Activated naive CD8-positive, alpha-beta T cell treated with anti-CD3 and anti-CD28 coated beads, Interleukin-2, amount 10 ng/mL, durations not matched to agents 7 days and 5 days (primary cell): ENCODE results near the gene ECHS1. TPM values are rescaled to one million over a fixed set of nuclear protein-coding genes. Genes with fewer than 3 reads are reported as not detected.

Source experiments
- ATAC-seq: fragments of 150-1000 bp; cut with Tn5 transposase; one replicate; pipeline ENCODE4 v1.10.0; 2021; ENCODE audit warnings: low read depth, moderate library complexity
- POLR2A ChIA-PET: fragments of 350-600 bp; sonication (Branson Sonifier 250); formaldehyde crosslinking; loops from one replicate; lab custom pipeline; 2021; ENCODE audit warnings: antibody characterized with exemption; lab: Charles Lee
- DNase-seq: peaks from one replicate; pipeline ENCODE4 v3.0.0; 2021
- H3K27ac Mint-ChIP-seq: one replicate; pipeline ENCODE4 v1.8.0; 2022; ENCODE audit warnings: mild to moderate bottlenecking, mixed read lengths
- H3K27me3 Mint-ChIP-seq: one replicate; pipeline ENCODE4 v1.8.0; 2022; ENCODE audit warnings: mild to moderate bottlenecking, moderate library complexity, mixed read lengths
- H3K36me3 Mint-ChIP-seq: one replicate; pipeline ENCODE4 v1.8.0; 2021; ENCODE audit warnings: mild to moderate bottlenecking, mixed read lengths
- H3K4me1 Mint-ChIP-seq: one replicate; pipeline ENCODE4 v1.8.0; 2021; ENCODE audit warnings: mixed read lengths
- H3K4me3 Mint-ChIP-seq: one replicate; pipeline ENCODE4 v1.8.0; 2022; ENCODE audit warnings: mild to moderate bottlenecking, moderate library complexity, mixed read lengths
- H3K9me3 Mint-ChIP-seq: one replicate; pipeline ENCODE4 v1.8.0; 2021; ENCODE audit warnings: mixed read lengths
- total RNA-seq, 2 experiments: library from RNA; stranded (reverse); gene quantifications; one replicate each; pipeline ENCODE4 v1.2.3, GENCODE V29; 2021

The ECHS1 gene
- total RNA-seq, 2 experiments from 2014 or later: 33.5 to 36.1 TPM

DNA sequence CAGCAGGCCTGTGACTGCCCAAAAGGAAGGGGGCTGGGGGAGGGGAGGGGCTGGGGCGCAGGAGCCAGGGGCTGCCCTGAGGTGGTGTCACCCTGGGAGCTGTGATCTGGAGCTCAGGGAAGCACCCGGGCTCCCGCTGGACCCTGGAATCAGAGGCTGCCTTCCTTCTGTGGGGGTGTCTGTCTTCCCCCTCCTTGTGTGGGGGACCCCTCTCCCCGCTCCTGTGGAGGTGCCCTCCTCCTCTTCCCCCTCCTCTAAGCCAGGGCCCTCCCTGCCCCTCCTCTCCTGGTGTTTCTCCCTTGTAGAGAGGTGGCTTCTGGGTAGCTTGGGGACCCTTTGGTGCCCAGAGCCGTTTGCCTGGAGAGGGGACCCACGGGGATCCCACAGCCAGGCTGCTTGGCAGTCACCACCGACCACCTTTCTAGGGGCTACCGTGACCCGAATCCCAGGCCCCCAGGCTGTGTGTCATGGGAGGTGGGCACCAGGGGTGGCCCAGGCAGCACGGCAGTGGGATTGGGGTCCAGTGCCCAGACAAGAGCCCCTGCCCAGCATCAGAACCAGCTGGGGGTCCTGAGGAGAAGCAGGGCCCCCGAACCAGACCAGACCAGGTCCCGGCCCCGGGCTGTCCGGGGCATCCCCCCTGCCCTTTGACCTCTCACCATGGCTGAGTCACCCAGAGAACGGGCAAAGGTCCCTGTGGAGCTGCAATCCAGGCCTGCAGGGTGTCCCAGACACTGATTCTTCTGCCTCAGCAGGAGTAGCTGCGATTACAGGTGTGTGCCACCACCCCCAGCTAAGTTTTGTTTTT, 25.2 kb downstream of the ECHS1 start:
- DNase-seq: no peak
- H3K9me3 Mint-ChIP-seq: no peaks in the 10 kb centered on the region
- H3K4me3 Mint-ChIP-seq: no peak overlapping the region
- peaks cover 17% of the 10 kb centered on the region for H3K27me3 Mint-ChIP-seq
- no peak overlapping the region for H3K27ac Mint-ChIP-seq
- H3K36me3 Mint-ChIP-seq: no peaks in the 10 kb centered on the region
- ATAC-seq: no peak
- POLR2A ChIA-PET: interaction anchor here (1.3 kb wide), 1 partner anchor 10 kb away, joined by 5 read pairs; the partner anchor contains the start of gene FUOM
- H3K4me1 Mint-ChIP-seq: no peaks in the 10 kb centered on the region

- POLR2A ChIA-PET: no interaction called here
- H3K4me1 Mint-ChIP-seq: no peaks in the 10 kb centered on the region
- H3K36me3 Mint-ChIP-seq: no peaks in the 10 kb centered on the region
- H3K4me3 Mint-ChIP-seq: no peak overlapping the region
- H3K27ac Mint-ChIP-seq: no peak overlapping the region
- H3K27me3 Mint-ChIP-seq: peaks cover 24% of the 10 kb centered on the region
- H3K9me3 Mint-ChIP-seq: no peaks in the 10 kb centered on the region
- no peak for ATAC-seq
- no peak for DNase-seq
Observed at GRCh38 chr10:133346413-133346812, 26.7 kb downstream of the ECHS1 start.

DNA sequence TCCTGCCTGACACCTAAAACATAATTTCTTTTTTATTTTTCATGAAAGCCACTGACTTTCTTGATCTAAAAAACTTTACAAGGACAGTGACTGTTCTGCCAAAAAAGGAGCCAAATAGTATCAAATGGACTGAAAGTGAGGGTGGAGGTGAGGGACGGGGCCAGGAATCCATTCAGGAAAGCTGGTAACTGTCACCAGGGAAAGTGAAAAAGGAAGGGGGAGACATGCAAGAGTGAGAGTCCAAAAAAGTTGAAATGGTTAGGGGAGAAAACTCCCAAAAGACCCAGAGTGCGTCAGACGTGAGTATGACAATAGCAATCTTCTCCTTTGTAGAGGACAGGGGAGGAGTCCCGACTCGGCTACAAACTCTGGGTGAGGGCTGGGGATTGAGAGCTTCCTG, 28.9 kb downstream of the ECHS1 start:
- DNase-seq (no peak), ATAC-seq (no peak)
- H3K4me3 Mint-ChIP-seq: no peak overlapping the region
- H3K36me3 Mint-ChIP-seq: no peaks in the 10 kb centered on the region
- no peaks in the 10 kb centered on the region for H3K9me3 Mint-ChIP-seq
- peaks cover 26% of the 10 kb centered on the region for H3K27me3 Mint-ChIP-seq
- POLR2A ChIA-PET: interaction anchor here (0.7 kb wide), 1 partner anchor 98 kb away, joined by 4 read pairs; no protein-coding TSS in a partner anchor
- H3K4me1 Mint-ChIP-seq: no peaks in the 10 kb centered on the region
- no peak overlapping the region for H3K27ac Mint-ChIP-seq

GRCh38 chr10:133343558-133343957, 29.6 kb downstream of the ECHS1 start:
- peaks cover 26% of the 10 kb centered on the region for H3K27me3 Mint-ChIP-seq
- DNase-seq: no peak
- H3K4me1 Mint-ChIP-seq: no peaks in the 10 kb centered on the region
- no peak overlapping the region for H3K4me3 Mint-ChIP-seq
- H3K9me3 Mint-ChIP-seq: no peaks in the 10 kb centered on the region
- H3K27ac Mint-ChIP-seq: no peak overlapping the region
- no peak for ATAC-seq
- no peaks in the 10 kb centered on the region for H3K36me3 Mint-ChIP-seq
- POLR2A ChIA-PET: interaction anchor here (0.7 kb wide), 1 partner anchor 98 kb away, joined by 4 read pairs; no protein-coding TSS in a partner anchor

DNA sequence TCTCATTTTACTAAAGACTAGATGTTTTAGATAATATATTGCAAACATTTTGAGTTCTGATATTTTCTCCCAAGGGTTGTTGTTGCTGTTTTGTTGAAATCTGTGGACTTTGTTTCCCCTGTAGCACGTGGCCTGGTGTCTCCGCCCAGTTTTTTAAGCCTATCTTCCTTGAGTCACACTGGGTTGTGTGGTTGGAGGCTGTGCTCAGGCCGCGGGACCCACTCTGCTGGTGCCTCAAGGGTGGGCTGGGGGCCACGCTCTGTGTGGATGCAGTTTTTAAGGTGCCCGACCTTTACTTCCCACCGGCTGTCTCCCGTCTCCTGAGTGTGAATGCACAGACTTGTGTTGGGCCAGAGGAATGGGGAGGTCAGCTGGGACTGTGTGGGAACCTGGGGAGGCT, 30.2 kb downstream of the ECHS1 start:
- no peaks in the 10 kb centered on the region for H3K9me3 Mint-ChIP-seq
- no peaks in the 10 kb centered on the region for H3K36me3 Mint-ChIP-seq
- H3K4me3 Mint-ChIP-seq: no peak overlapping the region
- POLR2A ChIA-PET: no interaction called here
- H3K4me1 Mint-ChIP-seq: no peaks in the 10 kb centered on the region
- DNase-seq (no peak), ATAC-seq (no peak)
- peaks cover 26% of the 10 kb centered on the region for H3K27me3 Mint-ChIP-seq
- H3K27ac Mint-ChIP-seq: no peak overlapping the region

DNA sequence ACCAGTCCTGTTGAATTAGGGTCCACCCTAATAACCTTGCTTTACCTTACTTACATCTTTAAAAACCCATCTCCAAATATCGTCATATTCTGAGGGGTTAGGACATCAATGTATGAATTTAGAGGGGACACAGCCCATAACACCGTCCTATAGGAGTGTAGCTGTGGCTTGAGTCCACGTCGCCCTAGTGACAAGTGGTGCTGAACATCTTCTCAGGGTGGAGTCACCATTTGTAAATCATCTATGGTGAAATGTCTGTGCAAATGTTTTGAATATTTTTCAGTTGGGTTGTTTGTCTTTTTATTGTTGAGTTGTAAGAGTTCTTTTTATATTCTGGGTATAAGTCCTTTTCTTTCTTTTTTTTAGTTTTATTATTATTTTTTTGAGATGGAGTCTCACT, 31.2 kb downstream of the ECHS1 start:
- H3K27me3 Mint-ChIP-seq: peaks cover 26% of the 10 kb centered on the region

DNA sequence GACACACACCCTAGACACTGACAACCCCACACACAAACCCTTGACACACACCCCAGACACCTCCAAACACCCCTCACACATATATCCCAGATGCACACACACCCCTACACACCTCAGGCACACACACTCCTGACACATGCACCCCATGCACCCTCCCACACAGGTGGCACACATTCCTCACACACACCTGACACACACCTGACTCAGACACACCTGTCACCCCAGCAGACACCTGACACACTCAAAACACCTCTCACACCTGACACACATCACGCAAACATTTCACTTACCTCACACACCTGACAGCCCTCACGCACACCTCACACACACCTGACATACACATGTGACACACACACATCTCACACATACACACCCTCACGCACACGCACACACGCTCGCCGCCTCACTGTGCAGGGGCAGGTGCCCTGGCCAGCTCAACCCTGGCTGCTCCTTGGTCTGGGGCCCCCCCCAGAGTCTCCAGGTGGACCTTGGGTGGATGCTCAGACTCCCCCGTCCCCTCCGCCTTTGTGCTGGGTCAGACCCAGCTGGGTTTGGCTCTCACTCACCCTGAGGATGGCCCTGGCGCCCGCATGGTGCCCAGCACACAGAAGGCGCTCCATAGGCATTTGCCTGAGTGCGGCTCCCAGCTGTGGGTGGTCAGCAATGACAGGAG, 33.3 kb downstream of the ECHS1 start:
- DNase-seq: no peak
- no peak for ATAC-seq
- Mint-ChIP-seq H3K27me3 (peaks cover 18% of the 10 kb centered on the region), H3K4me1 (peaks cover 1% of the 10 kb centered on the region), H3K4me3 (no peak overlapping the region), H3K27ac (no peak overlapping the region), H3K36me3 (no peaks in the 10 kb centered on the region), H3K9me3 (no peaks in the 10 kb centered on the region)
- POLR2A ChIA-PET: interaction anchor here (0.7 kb wide), 1 partner anchor 19 kb away, joined by 3 read pairs; no protein-coding TSS in a partner anchor

More for the DNA sequence above, 31.2 kb downstream of the ECHS1 start:
- H3K4me3 Mint-ChIP-seq: no peak overlapping the region
- POLR2A ChIA-PET: interaction anchor here (0.6 kb wide), 1 partner anchor 40 kb away, joined by 3 read pairs; no protein-coding TSS in a partner anchor
- H3K36me3 Mint-ChIP-seq: no peaks in the 10 kb centered on the region
- H3K4me1 Mint-ChIP-seq: no peaks in the 10 kb centered on the region
- no peak for ATAC-seq
- DNase-seq: no peak
- H3K9me3 Mint-ChIP-seq: no peaks in the 10 kb centered on the region
- H3K27ac Mint-ChIP-seq: no peak overlapping the region

GRCh38 chr10:133338080-133339071, 34.8 kb downstream of the ECHS1 start:
- H3K4me3 Mint-ChIP-seq: no peak overlapping the region
- DNase-seq (no peak), ATAC-seq (no peak)
- POLR2A ChIA-PET: no interaction called here
- H3K36me3 Mint-ChIP-seq: no peaks in the 10 kb centered on the region
- no peaks in the 10 kb centered on the region for H3K9me3 Mint-ChIP-seq
- H3K4me1 Mint-ChIP-seq: peaks cover 1% of the 10 kb centered on the region
- H3K27me3 Mint-ChIP-seq: peaks cover 20% of the 10 kb centered on the region
- no peak overlapping the region for H3K27ac Mint-ChIP-seq

GRCh38 chr10:133337370-133337725, 35.8 kb downstream of the ECHS1 start:
- POLR2A ChIA-PET: interaction anchor here (1.0 to 1.1 kb wide), 2 partner anchors 11 to 36 kb away, joined by 3 read pairs; partner anchors contain the start of gene ECHS1
- H3K9me3 Mint-ChIP-seq: no peaks in the 10 kb centered on the region
- DNase-seq: no peak
- peaks cover 26% of the 10 kb centered on the region for H3K27me3 Mint-ChIP-seq
- no peaks in the 10 kb centered on the region for H3K36me3 Mint-ChIP-seq
- no peak for ATAC-seq
- no peak overlapping the region for H3K27ac Mint-ChIP-seq
- H3K4me3 Mint-ChIP-seq: no peak overlapping the region
- H3K4me1 Mint-ChIP-seq: peaks cover 1% of the 10 kb centered on the region

GRCh38 chr10:133336577-133337369, 36.4 kb downstream of the ECHS1 start, which contains the start of gene CALY:
CALY (minus strand) TSS chr10:133336896; CDS start chr10:133328989, 7,907 bp downstream.
- Mint-ChIP-seq H3K36me3 (no peaks in the 10 kb centered on the region), H3K4me1 (peaks cover 1% of the 10 kb centered on the region), H3K4me3 (peak within 1 kb of the TSS; percentile 53), H3K9me3 (no peaks in the 10 kb centered on the region), H3K27me3 (peaks cover 28% of the 10 kb centered on the region), H3K27ac (no peak within 1 kb of the TSS)
- peak; percentile 87 for DNase-seq
- ATAC-seq: peak; percentile 37
- POLR2A ChIA-PET: interaction anchor here (0.9 to 1.9 kb wide), 5 partner anchors 10 to 54 kb away, joined by 3 to 4 read pairs (median 3); partner anchors contain the start of genes ECHS1 and FUOM

GRCh38 chr10:133336118-133336576, 37.0 kb downstream of the ECHS1 start:
- peaks cover 1% of the 10 kb centered on the region for H3K4me1 Mint-ChIP-seq
- ATAC-seq (no peak), DNase-seq (no peak)
- no peak overlapping the region for H3K27ac Mint-ChIP-seq
- H3K4me3 Mint-ChIP-seq: no peak overlapping the region
- no peaks in the 10 kb centered on the region for H3K36me3 Mint-ChIP-seq
- H3K9me3 Mint-ChIP-seq: no peaks in the 10 kb centered on the region
- POLR2A ChIA-PET: interaction anchor here (0.9 to 1.9 kb wide), 5 partner anchors 9 to 54 kb away, joined by 3 to 4 read pairs (median 3); partner anchors contain the start of genes ECHS1 and FUOM
- H3K27me3 Mint-ChIP-seq: peaks cover 29% of the 10 kb centered on the region
